Measurements from ENCODE around the gene OR8J1. TPM values are rescaled to one million over a fixed set of nuclear protein-coding genes. Genes with fewer than 3 reads are reported as not detected.
"Not testable (repeated sequence)": the region's sequence is repeated elsewhere in the genome, so short reads cannot be mapped to it uniquely, and the experiment has no call there.

The OR8J1 gene
- total RNA-seq, result not detected

- ATAC-seq, result no peak
- intact Hi-C loops (cut with DNase I), result no loop called here
- DNase-seq (ENCODE audit: low spot score), result no peak
Measured at GRCh38 chr11:56353991-56354390, at the start of gene OR8J1. Gene OR8J1 (plus strand): TSS chr11:56354291. CDS start chr11:56360247, 5,956 bp downstream.

GRCh38 chr11:56307836-56308235 lies 46.3 kb upstream of the OR8J1 start:
- DNase-seq (ENCODE audit: low spot score) (no peak), ATAC-seq (peak; percentile 13)
- intact Hi-C loops (cut with DNase I), result no loop called here

- DNase-seq (ENCODE audit: low spot score) (no peak), ATAC-seq (no peak)
- intact Hi-C loops (cut with DNase I), result no loop called here
Measured at GRCh38 chr11:56314844-56315243, 39.2 kb upstream of the OR8J1 start, which contains the start of gene OR8K3. Gene OR8K3 (plus strand): TSS chr11:56315144. CDS start chr11:56318307, 3,163 bp downstream.

GRCh38 chr11:56331861-56332491 lies 22.1 kb upstream of the OR8J1 start:
- intact Hi-C loops (cut with DNase I), result no loop called here
- peak; percentile 38 for ATAC-seq
- no peak for DNase-seq (ENCODE audit: low spot score)

GRCh38 chr11:56333156-56333555 lies 20.9 kb upstream of the OR8J1 start:
- intact Hi-C loops (cut with DNase I), result no loop called here
- ATAC-seq, result no peak
- DNase-seq (ENCODE audit: low spot score), result no peak

- DNase-seq (ENCODE audit: low spot score) (no peak), ATAC-seq (no peak)
- intact Hi-C loops (cut with DNase I), result no loop called here
Measured at GRCh38 chr11:56340289-56340688, 13.8 kb upstream of the OR8J1 start.

- DNase-seq (ENCODE audit: low spot score) (no peak), ATAC-seq (no peak)
- intact Hi-C loops (cut with DNase I), result no loop called here
Measured at GRCh38 chr11:56345739-56346138, 8.4 kb upstream of the OR8J1 start, which contains the start of gene OR8K1. Gene OR8K1 (plus strand): TSS chr11:56346039. CDS start chr11:56346039, 0 bp downstream.

GRCh38 chr11:56375324-56375723 lies 21.2 kb downstream of the OR8J1 start, which contains the start of gene OR8U1:
Gene OR8U1 (plus strand): TSS chr11:56375624. CDS start chr11:56375624, 0 bp downstream.
- DNase-seq (ENCODE audit: low spot score) (no peak), ATAC-seq (no peak)
- intact Hi-C loops (cut with DNase I), result no loop called here

GRCh38 chr11:56380120-56380519 lies 26.0 kb downstream of the OR8J1 start:
- no peak for DNase-seq (ENCODE audit: low spot score)
- no peak for ATAC-seq
- intact Hi-C loops (cut with DNase I), result no loop called here

- ATAC-seq, result no peak
- no peak for DNase-seq (ENCODE audit: low spot score)
- intact Hi-C loops (cut with DNase I), result no loop called here
Measured at GRCh38 chr11:56394381-56394780, 40.3 kb downstream of the OR8J1 start.

GRCh38 chr11:56396047-56396446 lies 42.0 kb downstream of the OR8J1 start:
- DNase-seq (ENCODE audit: low spot score), result no peak
- intact Hi-C loops (cut with DNase I), result no loop called here
- no peak for ATAC-seq

- DNase-seq (ENCODE audit: low spot score); ATAC-seq; intact Hi-C loops (cut with DNase I): not testable (repeated sequence)
Measured at GRCh38 chr11:56401858-56402461, 47.9 kb downstream of the OR8J1 start.

- ATAC-seq (peak; percentile 73), DNase-seq (ENCODE audit: low spot score) (no peak)
- intact Hi-C loops (cut with DNase I), result no loop called here
Measured at GRCh38 chr11:56404393-56404792, 50.3 kb downstream of the OR8J1 start.

GRCh38 chr11:56410801-56411200 lies 56.7 kb downstream of the OR8J1 start:
- DNase-seq (ENCODE audit: low spot score) (no peak), ATAC-seq (no peak)
- intact Hi-C loops (cut with DNase I), result no loop called here

Other genes starting within 250 kb of the OR8J1 start
- gene OR8H3, start 231.9 kb upstream of the OR8J1 start, total RNA-seq, result not detected
- gene OR8J3, start 214.1 kb upstream of the OR8J1 start, total RNA-seq, result not detected
- gene OR8K5, start 194.0 kb upstream of the OR8J1 start, total RNA-seq, result not detected
- gene OR5J2, start 177.7 kb upstream of the OR8J1 start, total RNA-seq, result not detected
- gene OR5T2, start 120.0 kb upstream of the OR8J1 start, total RNA-seq, result not detected
- not detected for gene OR5T3, start 102.0 kb upstream of the OR8J1 start, total RNA-seq
- not detected for gene OR5T1, start 80.1 kb upstream of the OR8J1 start, total RNA-seq
- gene OR8H1, start 62.0 kb upstream of the OR8J1 start, total RNA-seq, result not detected
- gene OR8K3, start 39.1 kb upstream of the OR8J1 start, total RNA-seq, result not detected
- gene OR8K1, start 8.3 kb upstream of the OR8J1 start, total RNA-seq, result not detected
- not detected for gene OR8U1, start 21.3 kb downstream of the OR8J1 start, total RNA-seq
- gene OR5AL1, start 58.4 kb downstream of the OR8J1 start, total RNA-seq, result not detected
- not detected for gene OR5M3, start 119.1 kb downstream of the OR8J1 start, total RNA-seq
- gene OR5M8, start 137.1 kb downstream of the OR8J1 start, total RNA-seq, result not detected
- not detected for gene OR5M11, start 189.0 kb downstream of the OR8J1 start, total RNA-seq
- gene OR5M10, start 223.4 kb downstream of the OR8J1 start, total RNA-seq, result not detected